Measurements from ENCODE around the gene TMEM179B. TPM values are rescaled to one million over a fixed set of nuclear protein-coding genes. Genes with fewer than 3 reads are reported as not detected.

The TMEM179B gene
- total and polyA plus RNA-seq, 2 of the 13 experiments (the other 11 are each of a cell fraction or from before 2014, with no cell fraction given) = 24.8 to 25.7 TPM

- no peak for TF ChIP-seq FOXJ3 (CRISPR knock-in tag; IDR thresholded peaks at IDR 0.05; ENCODE audit: borderline replicate concordance)
- peak; percentile 68; the same call in 1 of the 2 replicates for TF ChIP-seq ZNF350 (CRISPR knock-in tag; IDR thresholded peaks at IDR 0.05; ENCODE audit: borderline replicate concordance, low read depth)
- peak; percentile 67; the same call in 1 of the 2 replicates for TF ChIP-seq PRDM10 (CRISPR knock-in tag; IDR thresholded peaks at IDR 0.05; ENCODE audit: low read depth)
- no peak; the same call in 1 of the 2 replicates for TF ChIP-seq GFI1 (CRISPR knock-in tag; IDR thresholded peaks at IDR 0.05; ENCODE audit: borderline replicate concordance)
- TF ChIP-seq SALL2 (CRISPR knock-in tag; IDR thresholded peaks at IDR 0.05) = 0 out of 2 replicates have a peak, but pooled peaks have one; percentile 36
- 0 out of 2 replicates have a peak, but pooled peaks have one; percentile 31 for TF ChIP-seq SAFB2 (CRISPR knock-in tag; IDR thresholded peaks at IDR 0.05; ENCODE audit: borderline replicate concordance, low read depth)
- TF ChIP-seq ZNF780A (CRISPR knock-in tag; IDR thresholded peaks at IDR 0.05) = 0 out of 2 replicates have a peak, but pooled peaks have one; percentile 25
- TF ChIP-seq ZBTB7A (CRISPR knock-in tag; IDR thresholded peaks at IDR 0.05) = peak; percentile 61; the same call in 1 of the 2 replicates
- no peak for TF ChIP-seq ZNF367 (CRISPR knock-in tag; IDR thresholded peaks at IDR 0.05; ENCODE audit: borderline replicate concordance)
- TF ChIP-seq MEIS1 (CRISPR knock-in tag; IDR thresholded peaks at IDR 0.05; ENCODE audit: borderline replicate concordance) = 0 out of 2 replicates have a peak, but pooled peaks have one; percentile 33
- TF ChIP-seq ZNF547 (CRISPR knock-in tag; IDR thresholded peaks at IDR 0.05) = peak; percentile 47; the same call in 1 of the 2 replicates
- no peak for TF ChIP-seq ZNF124 (CRISPR knock-in tag; IDR thresholded peaks at IDR 0.05)
- TF ChIP-seq IRF2 (CRISPR knock-in tag; IDR thresholded peaks at IDR 0.05) = peak; percentile 36; the same call in 1 of the 2 replicates
- TF ChIP-seq NFKB2 (CRISPR knock-in tag; IDR thresholded peaks at IDR 0.05; ENCODE audit: borderline replicate concordance) = peak; percentile 64; the same call in 1 of the 2 replicates
- TF ChIP-seq CSRNP1 (CRISPR knock-in tag; IDR thresholded peaks at IDR 0.05) = no peak; the same call in 1 of the 2 replicates
- TF ChIP-seq ZNF383 (CRISPR knock-in tag; IDR thresholded peaks at IDR 0.05; ENCODE audit: borderline replicate concordance) = peak; percentile 55; the same call in 1 of the 2 replicates
- peak; percentile 65; the same call in 1 of the 2 replicates for TF ChIP-seq KMT2B (CRISPR knock-in tag; IDR thresholded peaks at IDR 0.05)
- peak; percentile 86; the same call in 1 of the 2 replicates for TF ChIP-seq ZNF138 (CRISPR knock-in tag; IDR thresholded peaks at IDR 0.05; ENCODE audit: low read depth)
- TF ChIP-seq TFDP1 (CRISPR knock-in tag; IDR thresholded peaks at IDR 0.05; ENCODE audit: borderline replicate concordance) = peak; percentile 60
- peak; percentile 38 for TF ChIP-seq SMAD3 (CRISPR knock-in tag; IDR thresholded peaks at IDR 0.05)
- TF ChIP-seq ZNF740 (CRISPR knock-in tag; IDR thresholded peaks at IDR 0.05) = peak; percentile 82
Measured at GRCh38 chr11:62771144-62772021, 15.8 kb upstream of the TMEM179B start, which contains the start of gene TAF6L (continued).
